Glutamatergic neuron (in vitro differentiated cells): ENCODE data around the gene PTPRN2. TPM values are rescaled to one million over a fixed set of nuclear protein-coding genes. Genes with fewer than 3 reads are reported as not detected.

Experiments
- DNase-seq: peaks from one replicate; pipeline ENCODE4 v3.0.0; 2022
- H3K27ac Mint-ChIP-seq: one replicate; pipeline ENCODE4 v1.8.0; 2020; ENCODE audit warnings: mild to moderate bottlenecking, mixed read lengths, inconsistent platforms; ENCODE audit not compliant: unreplicated experiment
- H3K27me3 Mint-ChIP-seq: one replicate; pipeline ENCODE4 v1.8.0; 2020; ENCODE audit warnings: mild to moderate bottlenecking, moderate library complexity, mixed read lengths, inconsistent platforms; ENCODE audit not compliant: unreplicated experiment
- H3K36me3 Mint-ChIP-seq: one replicate; pipeline ENCODE4 v1.8.0; 2020; ENCODE audit warnings: mild to moderate bottlenecking, mixed read lengths, inconsistent platforms; ENCODE audit not compliant: unreplicated experiment
- H3K4me1 Mint-ChIP-seq: one replicate; pipeline ENCODE4 v1.8.0; 2020; ENCODE audit warnings: mild to moderate bottlenecking, low read depth, mixed read lengths, inconsistent platforms; ENCODE audit not compliant: unreplicated experiment
- H3K4me3 Mint-ChIP-seq: one replicate; pipeline ENCODE4 v1.8.0; 2020; ENCODE audit warnings: mild to moderate bottlenecking, mixed read lengths, inconsistent platforms; ENCODE audit not compliant: unreplicated experiment
- H3K9me3 Mint-ChIP-seq: one replicate; pipeline ENCODE4 v1.8.0; 2020; ENCODE audit warnings: mild to moderate bottlenecking, moderate library complexity, mixed read lengths, inconsistent platforms; ENCODE audit not compliant: unreplicated experiment
- total RNA-seq: library from RNA; stranded (reverse); fragmentation: NEBNext Ultra II Directional; extraction: Animal tissue kit (Norgen Biotek cat#: 25700); gene quantifications from one replicate; pipeline ENCODE4 v1.2.1, GENCODE V29; 2021; ENCODE audit not compliant: unreplicated experiment
- TF ChIP-seq, protein P1 (sequence below): fragments of 200-600 bp; sonication (generic); IDR thresholded peaks from one replicate; pipeline ENCODE4 v1.5.0; 2021; ENCODE audit not compliant: partially characterized antibody, unreplicated experiment

PTPRN2 gene
- total RNA-seq, 1 donor from 2014 or later = 49.0 TPM

- Mint-ChIP-seq H3K4me3 (no peak overlapping the region), H3K36me3 (peaks cover 26% of the 10 kb centered on the region), H3K4me1 (no peaks in the 10 kb centered on the region), H3K9me3 (peaks cover 24% of the 10 kb centered on the region), H3K27me3 (peaks cover 7% of the 10 kb centered on the region), H3K27ac (no peak overlapping the region)
- TF ChIP-seq, protein P1, sequence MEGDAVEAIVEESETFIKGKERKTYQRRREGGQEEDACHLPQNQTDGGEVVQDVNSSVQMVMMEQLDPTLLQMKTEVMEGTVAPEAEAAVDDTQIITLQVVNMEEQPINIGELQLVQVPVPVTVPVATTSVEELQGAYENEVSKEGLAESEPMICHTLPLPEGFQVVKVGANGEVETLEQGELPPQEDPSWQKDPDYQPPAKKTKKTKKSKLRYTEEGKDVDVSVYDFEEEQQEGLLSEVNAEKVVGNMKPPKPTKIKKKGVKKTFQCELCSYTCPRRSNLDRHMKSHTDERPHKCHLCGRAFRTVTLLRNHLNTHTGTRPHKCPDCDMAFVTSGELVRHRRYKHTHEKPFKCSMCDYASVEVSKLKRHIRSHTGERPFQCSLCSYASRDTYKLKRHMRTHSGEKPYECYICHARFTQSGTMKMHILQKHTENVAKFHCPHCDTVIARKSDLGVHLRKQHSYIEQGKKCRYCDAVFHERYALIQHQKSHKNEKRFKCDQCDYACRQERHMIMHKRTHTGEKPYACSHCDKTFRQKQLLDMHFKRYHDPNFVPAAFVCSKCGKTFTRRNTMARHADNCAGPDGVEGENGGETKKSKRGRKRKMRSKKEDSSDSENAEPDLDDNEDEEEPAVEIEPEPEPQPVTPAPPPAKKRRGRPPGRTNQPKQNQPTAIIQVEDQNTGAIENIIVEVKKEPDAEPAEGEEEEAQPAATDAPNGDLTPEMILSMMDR = no peak
- DNase-seq = no peak
Measured at GRCh38 chr7:158116235-158116634, 471.4 kb downstream of the PTPRN2 start.

DNA sequence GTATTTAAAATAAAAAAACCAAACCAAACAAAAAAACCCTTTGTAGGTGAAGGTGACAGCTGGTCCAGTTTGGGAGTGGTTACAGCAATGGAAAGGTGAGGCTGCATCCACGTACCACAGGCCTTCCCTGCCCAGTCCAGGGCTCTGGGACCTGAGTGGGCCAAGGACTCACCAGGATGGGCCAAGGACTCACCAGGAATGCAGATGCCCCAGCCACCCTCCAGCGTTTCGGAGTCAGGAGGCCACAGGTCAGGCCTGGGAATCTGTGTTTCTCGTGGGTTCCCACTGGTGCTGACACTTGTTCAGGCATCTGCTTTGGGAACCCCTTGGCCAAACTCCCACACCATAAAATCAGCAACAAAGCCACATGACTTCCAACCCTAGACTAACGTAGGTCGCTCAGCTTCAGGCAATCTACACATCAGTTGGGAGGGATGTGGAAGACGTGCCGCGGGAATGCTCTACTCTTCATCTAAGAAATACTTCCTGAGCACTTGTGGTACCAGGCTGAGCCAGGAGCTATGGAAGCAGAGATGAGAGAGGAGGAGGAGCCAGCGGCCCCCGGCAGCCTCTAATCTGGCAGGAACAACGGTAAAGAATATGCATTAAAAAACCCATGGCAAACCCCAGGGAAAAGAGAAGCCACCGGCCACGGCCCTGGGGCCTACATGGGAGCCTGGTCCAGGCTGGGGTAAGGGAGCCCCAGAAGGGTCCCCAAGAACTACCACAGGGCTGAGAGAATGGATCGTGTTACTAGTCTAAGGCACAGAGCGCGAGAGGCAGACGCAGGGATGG, 473.4 kb downstream of the PTPRN2 start:
- Mint-ChIP-seq H3K9me3 (peaks cover 34% of the 10 kb centered on the region), H3K27ac (no peak overlapping the region), H3K27me3 (peaks cover 11% of the 10 kb centered on the region), H3K4me1 (no peaks in the 10 kb centered on the region), H3K4me3 (no peak overlapping the region), H3K36me3 (peaks cover 32% of the 10 kb centered on the region)
- TF ChIP-seq, protein P1 = no peak
- no peak for DNase-seq

- no peak for DNase-seq
- Mint-ChIP-seq H3K36me3 (peaks cover 39% of the 10 kb centered on the region), H3K4me1 (no peaks in the 10 kb centered on the region), H3K27ac (no peak overlapping the region), H3K9me3 (peaks cover 38% of the 10 kb centered on the region), H3K4me3 (no peak overlapping the region), H3K27me3 (peaks cover 12% of the 10 kb centered on the region)
- TF ChIP-seq, protein P1 = no peak
Measured at GRCh38 chr7:158113321-158114025, 474.1 kb downstream of the PTPRN2 start.

GRCh38 chr7:158112571-158113320, 474.9 kb downstream of the PTPRN2 start:
- Mint-ChIP-seq H3K27me3 (peaks cover 12% of the 10 kb centered on the region), H3K36me3 (peaks cover 39% of the 10 kb centered on the region), H3K4me3 (no peak overlapping the region), H3K9me3 (peaks cover 40% of the 10 kb centered on the region), H3K27ac (no peak overlapping the region), H3K4me1 (no peaks in the 10 kb centered on the region)
- DNase-seq = no peak
- TF ChIP-seq, protein P1 = no peak
